Endothelial cell of umbilical vein (primary cell): ENCODE results near the gene WIF1. TPM values are rescaled to one million over a fixed set of nuclear protein-coding genes. Genes with fewer than 3 reads are reported as not detected.

ENCODE experiments used
- BruUV-seq: library from RNA; stranded (reverse); fragments of 400-500 nt; replicated peaks from 2 replicates; lab custom pipeline; 2021; lab: Mats Ljungman, UMichigan
- CTCF ChIA-PET: fragments of 300-600, 350-600 bp; sonication (Branson Sonifier 250); formaldehyde crosslinking; loops from one replicate; lab custom pipeline; 2021; ENCODE audit warnings: antibody characterized with exemption, inconsistent platforms; lab: Charles Lee
- POLR2A ChIA-PET: fragments of 300-600, 350-600 bp; sonication (Branson Sonifier 250); formaldehyde crosslinking; loops from one replicate; lab custom pipeline; 2021; ENCODE audit warnings: antibody characterized with exemption, inconsistent platforms; lab: Charles Lee
- DNase-seq: peaks from one replicate; pipeline ENCODE4 v3.0.0-alpha.2; 2011; ENCODE audit warnings: low read depth, low spot score
- FAIRE-seq: peaks from 2 replicates; lab custom pipeline; 2011; peaks lifted over from hg19 to GRCh38; lab: Jason Lieb, UNC
- H2AFZ ChIP-seq: 2 replicates; pipeline ENCODE4 v1.6.0; 2012; ENCODE audit warnings: low read depth, low read length, control low read depth, inconsistent platforms
- H3K27ac ChIP-seq: 2 replicates; pipeline ENCODE4 v1.5.1; 2011; ENCODE audit warnings: low read depth, mild to moderate bottlenecking, control low read depth, low read length, moderate library complexity; ENCODE audit not compliant: insufficient read depth
- H3K27me3 ChIP-seq, 2 experiments: 2 replicates each; pipeline versions ENCODE4 v1.6.0 to v1.6.1; 2011; ENCODE audit warnings: low read length in 2 of 2, mixed read lengths in 1 of 2; ENCODE audit not compliant: control insufficient read depth in 2 of 2, insufficient read depth in 2 of 2
- H3K36me3 ChIP-seq, 2 experiments: 2 replicates in 1 of 2; 3 replicates in 1 of 2; pipeline ENCODE4 v1.5.1; 2011; ENCODE audit warnings: low read length in 2 of 2, mild to moderate bottlenecking in 1 of 2, moderate library complexity in 1 of 2; ENCODE audit not compliant: control insufficient read depth in 2 of 2, insufficient read depth in 2 of 2; ENCODE audit errors: extremely low read depth in 1 of 2
- H3K4me1 ChIP-seq: 3 replicates; pipeline ENCODE4 v1.5.1; 2011; ENCODE audit warnings: mild to moderate bottlenecking, low read length; ENCODE audit not compliant: control insufficient read depth, insufficient read depth; ENCODE audit errors: extremely low read depth
- H3K4me2 ChIP-seq: 2 replicates; pipeline ENCODE4 v1.6.1; 2011; ENCODE audit warnings: low read length, control low read depth, mixed read lengths; ENCODE audit not compliant: insufficient read depth
- H3K4me3 ChIP-seq, 3 experiments: fragments of 200-600 bp in 1 of 3; sonication (generic), shearing (Covaris generic) in 1 of 3; replicated peaks in 1 of 3; 2 replicates each; pipeline ENCODE4 v1.5.1; 2011 to 2016; ENCODE audit warnings: control low read depth in 3 of 3, low read length in 3 of 3, mild to moderate bottlenecking in 2 of 3, inconsistent platforms in 1 of 3, low read depth in 1 of 3, moderate library complexity in 1 of 3; ENCODE audit not compliant: insufficient read depth in 1 of 3
- H3K79me2 ChIP-seq: 2 replicates; pipeline ENCODE4 v1.6.0; 2012; ENCODE audit warnings: low read length, inconsistent platforms; ENCODE audit not compliant: control insufficient read depth, insufficient read depth
- H3K9ac ChIP-seq: replicated peaks from 2 replicates; pipeline ENCODE3; 2011; ENCODE audit warnings: low read length, control low read depth; ENCODE audit not compliant: insufficient read depth; ENCODE audit errors: extremely low read depth
- H3K9me1 ChIP-seq: replicated peaks from 3 replicates; pipeline ENCODE4 v1.6.0; 2011; ENCODE audit warnings: mild to moderate bottlenecking, low read length; ENCODE audit not compliant: control insufficient read depth, insufficient read depth; ENCODE audit errors: extremely low read depth
- H3K9me3 ChIP-seq: replicated peaks from 2 replicates; pipeline ENCODE4 v1.5.1; 2012; ENCODE audit warnings: low read length, inconsistent platforms; ENCODE audit not compliant: control insufficient read depth, insufficient read depth
- H4K20me1 ChIP-seq: replicated peaks from 2 replicates; pipeline ENCODE3; 2011; ENCODE audit warnings: mild to moderate bottlenecking, low read length; ENCODE audit not compliant: control insufficient read depth, insufficient read depth; ENCODE audit errors: extremely low read depth
- CTCF ChIP-seq, 2 donors: IDR thresholded peaks; 1 replicate in 1 of 2; 2 replicates in 1 of 2; pipeline ENCODE4 v1.5.1; 2011; ENCODE audit warnings: low read length in 2 of 2, mild to moderate bottlenecking in 2 of 2, moderate library complexity in 2 of 2, control low read depth in 1 of 2, inconsistent platforms in 1 of 2, low read depth in 1 of 2; ENCODE audit not compliant: insufficient read depth in 1 of 2; ENCODE audit errors: extremely low read depth in 1 of 2
- EZH2 ChIP-seq: IDR thresholded peaks from 2 replicates; pipeline ENCODE4 v1.6.1; 2012; ENCODE audit warnings: borderline replicate concordance, low read depth, mild to moderate bottlenecking, moderate library complexity, low read length, inconsistent platforms; ENCODE audit not compliant: severe bottlenecking
- FOS ChIP-seq: IDR thresholded peaks from 2 replicates; pipeline ENCODE4 v1.6.1; 2011; ENCODE audit warnings: mild to moderate bottlenecking, low read length, moderate library complexity, borderline replicate concordance; ENCODE audit not compliant: insufficient read depth
- GATA2 ChIP-seq: IDR thresholded peaks from 2 replicates; pipeline ENCODE4 v1.7.0; 2011; ENCODE audit warnings: low read depth, mild to moderate bottlenecking, moderate library complexity, mixed read lengths, low read length; ENCODE audit not compliant: insufficient read length, insufficient read depth
- JUN ChIP-seq: IDR thresholded peaks from 2 replicates; pipeline ENCODE4 v1.6.1; 2011; ENCODE audit warnings: borderline replicate concordance, low read depth; ENCODE audit not compliant: insufficient read length, insufficient read depth
- MAX ChIP-seq: IDR thresholded peaks from 2 replicates; pipeline ENCODE4 v1.6.1; 2011; ENCODE audit not compliant: insufficient read depth, insufficient read length
- MYC ChIP-seq: IDR thresholded peaks from one replicate; pipeline ENCODE4 v1.6.1; 2011; ENCODE audit warnings: mild to moderate bottlenecking, low read depth, low read length
- POLR2A ChIP-seq: IDR thresholded peaks from 2 replicates; pipeline ENCODE4 v1.6.1; 2012; ENCODE audit warnings: low read depth, mild to moderate bottlenecking, control low read depth, low read length
- POLR2AphosphoS5 ChIP-seq: IDR thresholded peaks from 2 replicates; pipeline ENCODE4 v1.6.1; 2012; ENCODE audit warnings: low read depth, mild to moderate bottlenecking, control low read depth, low read length, moderate library complexity; ENCODE audit not compliant: insufficient read depth
- dilution Hi-C: fragments of 300-500 bp; cut with MboI; formaldehyde crosslinking; loops from one replicate; pipeline ENCODE4 v1.15.0; 2019; ENCODE audit warnings: low sequenced_read_pairs; ENCODE audit not compliant: extremely low pct_ligation_motif_present
- intact Hi-C: fragments of 100-400 bp; cut with micrococcal nuclease; formaldehyde crosslinking; loops from one replicate; pipeline ENCODE4 v1.10.0; 2022
- polyA plus RNA-seq, 4 experiments: library from polyadenylated mRNA; depleted of rRNA in 3 of 4; stranded (reverse) in 3 of 4; unstranded in 1 of 4; fragments of >200 nt; gene quantifications; 2 replicates each; pipeline versions ENCODE4 v1.2.1 to v1.2.3, GENCODE V29; 2011 to 2012; ENCODE audit warnings: missing spikeins in 1 of 4
- total RNA-seq: library from RNA; stranded (reverse); gene quantifications from 2 replicates; pipeline ENCODE4 v1.2.3, GENCODE V29; 2021

Gene WIF1
- total and polyA plus RNA-seq, 2 donors (not counting 3 experiments of a cell fraction or from before 2014, with no cell fraction given), result not detected

- Histone ChIP-seq H3K9me3 (no peaks in the 10 kb centered on the region), H3K4me1 (peaks cover 7% of the 10 kb centered on the region), H3K79me2 (no peaks in the 10 kb centered on the region), H3K36me3 (no peaks in the 10 kb centered on the region), H4K20me1 (no peaks in the 10 kb centered on the region), H3K4me3 (no peak overlapping the region), H3K4me2 (no peak overlapping the region), H3K27me3 (peaks cover 0 to 2% of the 10 kb centered on the region in 2 experiments), H3K9me1 (no peaks in the 10 kb centered on the region), H2AFZ (no peak overlapping the region), H3K27ac (no peak overlapping the region), H3K9ac (no peak overlapping the region)
- dilution Hi-C loops, result no loop called here
- DNase-seq (no peak), FAIRE-seq (no peak)
- ChIA-PET CTCF (interaction anchor here (0.7 kb wide), 1 partner anchor 30 kb away, joined by 3 read pairs; no protein-coding TSS in a partner anchor), POLR2A (no interaction called here)
- TF ChIP-seq JUN (no peak), MYC (no peak), CTCF (IDR thresholded peaks at IDR 0.05; ENCODE audit: extremely low read depth in 1 of 2, insufficient read depth in 1 of 2, low read depth in 1 of 2, low read length in 2 of 2) (no peak)
- no TSS peak for BruUV-seq
- intact Hi-C loops, result no loop called here
Observed at GRCh38 chr12:65152596-65152995, 31.5 kb upstream of the WIF1 start.

DNA sequence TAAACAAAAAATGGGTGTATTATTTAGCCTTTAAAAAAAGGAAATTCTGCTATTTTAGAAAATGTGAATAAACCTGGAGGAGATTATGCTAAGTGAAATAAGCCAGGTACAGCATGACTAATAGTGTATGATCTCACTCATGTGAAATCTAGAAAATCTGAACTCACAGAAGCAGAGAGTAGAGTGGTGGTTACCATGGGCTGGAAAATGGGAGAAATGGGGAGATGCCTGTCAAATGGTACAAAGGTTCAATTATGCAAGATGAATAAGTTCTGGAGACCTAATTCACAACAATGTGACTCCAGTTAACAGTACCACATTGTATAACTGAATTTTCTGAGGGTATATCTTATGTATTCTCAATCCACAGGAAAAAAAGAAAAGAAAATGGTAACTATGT, 30.9 kb upstream of the WIF1 start:
- CTCF ChIA-PET, result no interaction called here
- H3K4me2 ChIP-seq, result no peak overlapping the region
- no peaks in the 10 kb centered on the region for H3K9me1 ChIP-seq
- peaks cover 7% of the 10 kb centered on the region for H3K4me1 ChIP-seq
- FAIRE-seq (no peak), DNase-seq (no peak)
- H3K9me3 ChIP-seq, result no peaks in the 10 kb centered on the region
- no peaks in the 10 kb centered on the region for H3K79me2 ChIP-seq
- dilution Hi-C loops (no loop called here), intact Hi-C loops (no loop called here)
- no peak overlapping the region for H3K4me3 ChIP-seq
- no peak overlapping the region for H3K27ac ChIP-seq
- TF ChIP-seq FOS (no peak), JUN (no peak), POLR2A (no peak), EZH2 (no peak), MYC (no peak), GATA2 (no peak), POLR2AphosphoS5 (no peak), MAX (no peak), CTCF (IDR thresholded peaks at IDR 0.05; ENCODE audit: extremely low read depth in 1 of 2, insufficient read depth in 1 of 2, low read depth in 1 of 2, low read length in 2 of 2) (no peak)
- POLR2A ChIA-PET, result no interaction called here
- no peak overlapping the region for H2AFZ ChIP-seq
- peaks cover 0 to 2% of the 10 kb centered on the region in 2 experiments for H3K27me3 ChIP-seq
- no TSS peak for BruUV-seq
- H3K36me3 ChIP-seq, result no peaks in the 10 kb centered on the region
- H4K20me1 ChIP-seq, result no peaks in the 10 kb centered on the region
- no peak overlapping the region for H3K9ac ChIP-seq
